Liver (tissue), 9 donors: ENCODE data around the gene C1D. TPM values are rescaled to one million over a fixed set of nuclear protein-coding genes. Genes with fewer than 3 reads are reported as not detected.

Experiments used
- DNase-seq: peaks from one replicate; pipeline ENCODE4 v3.0.0-alpha.2; 2017; ENCODE audit warnings: low spot score
- H3K27ac ChIP-seq, 2 donors: one replicate each; pipeline ENCODE4 v1.7.0; 2013; ENCODE audit warnings: inconsistent platforms in 2 of 2, low read length in 2 of 2, control low read depth in 1 of 2, low read depth in 1 of 2, mild to moderate bottlenecking in 1 of 2
- H3K27me3 ChIP-seq, 4 donors: one replicate each; pipeline versions ENCODE4 v1.6.1 to v1.7.0; 2013; ENCODE audit warnings: low read length in 3 of 4, inconsistent platforms in 1 of 4, mild to moderate bottlenecking in 1 of 4, moderate library complexity in 1 of 4; ENCODE audit not compliant: control insufficient read depth in 4 of 4, insufficient read depth in 4 of 4
- H3K36me3 ChIP-seq, 4 donors: one replicate each; pipeline versions ENCODE4 v1.6.1 to v1.7.0; 2013; ENCODE audit warnings: low read length in 3 of 4, mild to moderate bottlenecking in 3 of 4, low read depth in 1 of 4, moderate library complexity in 1 of 4; ENCODE audit not compliant: control insufficient read depth in 4 of 4, insufficient read depth in 3 of 4
- H3K4me1 ChIP-seq, 4 donors: one replicate each; pipeline versions ENCODE4 v1.6.1 to v1.7.0; 2013; ENCODE audit warnings: low read length in 3 of 4, mild to moderate bottlenecking in 3 of 4, moderate library complexity in 1 of 4; ENCODE audit not compliant: control insufficient read depth in 4 of 4, insufficient read depth in 4 of 4
- H3K4me3 ChIP-seq, 3 donors: one replicate each; pipeline versions ENCODE4 v1.6.1 to v1.7.0; 2013; ENCODE audit warnings: low read length in 3 of 3, control low read depth in 1 of 3, low read depth in 1 of 3, mild to moderate bottlenecking in 1 of 3
- H3K9ac ChIP-seq, 2 donors: one replicate each; pipeline ENCODE4 v1.7.0; 2013; ENCODE audit warnings: low read length in 2 of 2, mild to moderate bottlenecking in 2 of 2, moderate library complexity in 2 of 2, control low read depth in 1 of 2, low read depth in 1 of 2
- H3K9me3 ChIP-seq, 4 donors: one replicate each; pipeline versions ENCODE4 v1.6.1 to v1.7.0; 2013; ENCODE audit warnings: low read length in 3 of 4; ENCODE audit not compliant: control insufficient read depth in 4 of 4
- EGR1 ChIP-seq, 2 donors: IDR thresholded peaks; 2 replicates each; pipeline ENCODE4 v1.6.1; 2016 to 2018; ENCODE audit warnings: antibody characterized with exemption in 2 of 2, low read depth in 2 of 2
- FOXA1 ChIP-seq: IDR thresholded peaks from 2 replicates; pipeline ENCODE4 v1.6.1; 2016; ENCODE audit warnings: antibody characterized with exemption
- FOXA2 ChIP-seq: IDR thresholded peaks from 2 replicates; pipeline ENCODE4 v1.6.1; 2016; ENCODE audit warnings: antibody characterized with exemption
- GABPA ChIP-seq, 2 donors: IDR thresholded peaks in 1 of 2; conservative IDR thresholded peaks in 1 of 2; 2 replicates each; pipeline ENCODE4 v1.6.1; 2016; ENCODE audit warnings: antibody characterized with exemption in 2 of 2, mild to moderate bottlenecking in 1 of 2, moderate library complexity in 1 of 2
- HNF4A ChIP-seq, 2 donors: conservative IDR thresholded peaks; 2 replicates each; pipeline ENCODE4 v1.6.1; 2016; ENCODE audit warnings: antibody characterized with exemption in 2 of 2, mild to moderate bottlenecking in 2 of 2
- HNF4G ChIP-seq: IDR thresholded peaks from 2 replicates; pipeline ENCODE4 v1.6.1; 2016; ENCODE audit warnings: antibody characterized with exemption
- JUND ChIP-seq, 2 donors: IDR thresholded peaks; 2 replicates each; pipeline ENCODE4 v1.6.1; 2016; ENCODE audit warnings: antibody characterized with exemption in 2 of 2
- NR2F2 ChIP-seq: IDR thresholded peaks from 2 replicates; pipeline ENCODE4 v1.6.1; 2016; ENCODE audit warnings: antibody characterized with exemption
- RAD21 ChIP-seq, 2 donors: IDR thresholded peaks; 2 replicates each; pipeline ENCODE4 v1.6.1; 2016; ENCODE audit warnings: antibody characterized with exemption in 2 of 2, mild to moderate bottlenecking in 2 of 2
- RXRA ChIP-seq, 2 donors: IDR thresholded peaks; 2 replicates each; pipeline ENCODE4 v1.6.1; 2017 to 2018; ENCODE audit warnings: antibody characterized with exemption in 2 of 2, mild to moderate bottlenecking in 1 of 2
- TAF1 ChIP-seq: conservative IDR thresholded peaks from 2 replicates; pipeline ENCODE4 v1.6.1; 2016; ENCODE audit warnings: antibody characterized with exemption, mild to moderate bottlenecking
- YY1 ChIP-seq: IDR thresholded peaks from 2 replicates; pipeline ENCODE4 v1.6.1; 2016; ENCODE audit warnings: antibody characterized with exemption, mild to moderate bottlenecking
- WGBS: extraction: QIAGEN DNeasy Blood & Tissue Kit; methylation state at CpG from one replicate; pipeline ENCODE4 v1.1.7; 2013; 5-methylcytosine and 5-hydroxymethylcytosine counted together
- polyA plus RNA-seq, 2 donors: library from polyadenylated mRNA; stranded (reverse) in 1 of 2; unstranded in 1 of 2; fragments of 200-250 nt in 1 of 2; fragments of >200 nt in 1 of 2; fragmentation: Nextera tagmentation in 1 of 2; extraction: Ambion mirVana in 1 of 2; gene quantifications; one replicate each; pipeline versions ENCODE4 v1.2.1 to v1.2.3, GENCODE V29; 2013 to 2015
- total RNA-seq, 2 donors: library from RNA; depleted of rRNA; stranded (reverse); fragments of >200 nt; gene quantifications; one replicate each; pipeline ENCODE4 v1.2.3, GENCODE V29; 2014
- TF ChIP-seq, protein P1 (sequence below): fragments of 150-350 bp; IDR thresholded peaks from 2 replicates; pipeline ENCODE4 v1.5.1; 2017; ENCODE audit warnings: improper control_type of control experiment, low read depth, low read length; ENCODE audit not compliant: missing input control
- TF ChIP-seq, protein P2 (sequence below): IDR thresholded peaks from 2 replicates; pipeline ENCODE4 v1.6.1; 2016; ENCODE audit warnings: antibody characterized with exemption
- TF ChIP-seq, protein P3 (sequence below): IDR thresholded peaks from 2 replicates; pipeline ENCODE4 v1.6.1; 2016; ENCODE audit warnings: antibody characterized with exemption
- TF ChIP-seq, protein P4 (sequence below): IDR thresholded peaks from 2 replicates; pipeline ENCODE4 v1.6.1; 2016; ENCODE audit warnings: antibody characterized with exemption, mild to moderate bottlenecking
- TF ChIP-seq, protein P5 (sequence below): IDR thresholded peaks from 2 replicates; pipeline ENCODE4 v1.6.1; 2016; ENCODE audit warnings: antibody characterized with exemption
- donor health status: healthy.
- donor health status: healthy.
- donor health status: healthy.
- donor health status: healthy.
- donor health status: healthy.

C1D gene
- total and polyA plus RNA-seq, 4 donors, result 15.6 to 31.0 (median 18.9) TPM

DNA sequence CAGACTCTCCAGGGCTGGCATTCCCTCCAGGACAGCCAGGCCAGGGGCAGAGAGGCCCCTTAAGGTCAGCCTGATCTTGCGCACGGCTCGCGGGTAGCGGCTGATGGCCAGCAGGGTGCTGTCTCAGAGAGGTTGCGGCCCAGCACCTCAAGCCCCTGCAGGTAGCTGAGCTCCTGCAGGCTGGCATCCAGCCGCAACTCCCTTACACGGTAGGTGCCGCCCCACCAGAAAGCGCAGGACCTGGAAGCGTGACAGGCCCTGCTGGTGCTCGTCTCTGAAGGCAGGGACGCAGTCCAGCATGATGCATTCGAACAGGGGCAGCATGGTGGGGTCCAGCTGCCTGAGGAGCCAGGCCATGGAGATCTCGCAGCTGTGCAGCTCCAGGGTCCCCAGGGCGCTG lies 38.9 kb downstream of the C1D start:
- Histone ChIP-seq H3K36me3 (no peaks in the 10 kb centered on the region), H3K27me3 (peaks cover 0 to 6% (median 0%) of the 10 kb centered on the region in 4 donors), H3K4me1 (no peaks in the 10 kb centered on the region), H3K9ac (no peak overlapping the region), H3K4me3 (no peak overlapping the region), H3K27ac (no peak overlapping the region), H3K9me3 (no peaks in the 10 kb centered on the region)
- TF ChIP-seq TAF1, result no peak
- TF ChIP-seq RAD21 (IDR thresholded peaks at IDR 0.05), result no peak
- TF ChIP-seq, protein P1, sequence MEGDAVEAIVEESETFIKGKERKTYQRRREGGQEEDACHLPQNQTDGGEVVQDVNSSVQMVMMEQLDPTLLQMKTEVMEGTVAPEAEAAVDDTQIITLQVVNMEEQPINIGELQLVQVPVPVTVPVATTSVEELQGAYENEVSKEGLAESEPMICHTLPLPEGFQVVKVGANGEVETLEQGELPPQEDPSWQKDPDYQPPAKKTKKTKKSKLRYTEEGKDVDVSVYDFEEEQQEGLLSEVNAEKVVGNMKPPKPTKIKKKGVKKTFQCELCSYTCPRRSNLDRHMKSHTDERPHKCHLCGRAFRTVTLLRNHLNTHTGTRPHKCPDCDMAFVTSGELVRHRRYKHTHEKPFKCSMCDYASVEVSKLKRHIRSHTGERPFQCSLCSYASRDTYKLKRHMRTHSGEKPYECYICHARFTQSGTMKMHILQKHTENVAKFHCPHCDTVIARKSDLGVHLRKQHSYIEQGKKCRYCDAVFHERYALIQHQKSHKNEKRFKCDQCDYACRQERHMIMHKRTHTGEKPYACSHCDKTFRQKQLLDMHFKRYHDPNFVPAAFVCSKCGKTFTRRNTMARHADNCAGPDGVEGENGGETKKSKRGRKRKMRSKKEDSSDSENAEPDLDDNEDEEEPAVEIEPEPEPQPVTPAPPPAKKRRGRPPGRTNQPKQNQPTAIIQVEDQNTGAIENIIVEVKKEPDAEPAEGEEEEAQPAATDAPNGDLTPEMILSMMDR, result no peak
- TF ChIP-seq RXRA (IDR thresholded peaks at IDR 0.05), result no peak
- no peak for TF ChIP-seq FOXA2
- no peak for TF ChIP-seq EGR1 (IDR thresholded peaks at IDR 0.05; ENCODE audit: low read depth in 2 of 2)
- TF ChIP-seq, protein P2, sequence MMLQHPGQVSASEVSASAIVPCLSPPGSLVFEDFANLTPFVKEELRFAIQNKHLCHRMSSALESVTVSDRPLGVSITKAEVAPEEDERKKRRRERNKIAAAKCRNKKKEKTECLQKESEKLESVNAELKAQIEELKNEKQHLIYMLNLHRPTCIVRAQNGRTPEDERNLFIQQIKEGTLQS, result no peak
- TF ChIP-seq, protein P3, sequence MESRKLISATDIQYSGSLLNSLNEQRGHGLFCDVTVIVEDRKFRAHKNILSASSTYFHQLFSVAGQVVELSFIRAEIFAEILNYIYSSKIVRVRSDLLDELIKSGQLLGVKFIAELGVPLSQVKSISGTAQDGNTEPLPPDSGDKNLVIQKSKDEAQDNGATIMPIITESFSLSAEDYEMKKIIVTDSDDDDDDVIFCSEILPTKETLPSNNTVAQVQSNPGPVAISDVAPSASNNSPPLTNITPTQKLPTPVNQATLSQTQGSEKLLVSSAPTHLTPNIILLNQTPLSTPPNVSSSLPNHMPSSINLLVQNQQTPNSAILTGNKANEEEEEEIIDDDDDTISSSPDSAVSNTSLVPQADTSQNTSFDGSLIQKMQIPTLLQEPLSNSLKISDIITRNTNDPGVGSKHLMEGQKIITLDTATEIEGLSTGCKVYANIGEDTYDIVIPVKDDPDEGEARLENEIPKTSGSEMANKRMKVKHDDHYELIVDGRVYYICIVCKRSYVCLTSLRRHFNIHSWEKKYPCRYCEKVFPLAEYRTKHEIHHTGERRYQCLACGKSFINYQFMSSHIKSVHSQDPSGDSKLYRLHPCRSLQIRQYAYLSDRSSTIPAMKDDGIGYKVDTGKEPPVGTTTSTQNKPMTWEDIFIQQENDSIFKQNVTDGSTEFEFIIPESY, result no peak
- TF ChIP-seq, protein P4, sequence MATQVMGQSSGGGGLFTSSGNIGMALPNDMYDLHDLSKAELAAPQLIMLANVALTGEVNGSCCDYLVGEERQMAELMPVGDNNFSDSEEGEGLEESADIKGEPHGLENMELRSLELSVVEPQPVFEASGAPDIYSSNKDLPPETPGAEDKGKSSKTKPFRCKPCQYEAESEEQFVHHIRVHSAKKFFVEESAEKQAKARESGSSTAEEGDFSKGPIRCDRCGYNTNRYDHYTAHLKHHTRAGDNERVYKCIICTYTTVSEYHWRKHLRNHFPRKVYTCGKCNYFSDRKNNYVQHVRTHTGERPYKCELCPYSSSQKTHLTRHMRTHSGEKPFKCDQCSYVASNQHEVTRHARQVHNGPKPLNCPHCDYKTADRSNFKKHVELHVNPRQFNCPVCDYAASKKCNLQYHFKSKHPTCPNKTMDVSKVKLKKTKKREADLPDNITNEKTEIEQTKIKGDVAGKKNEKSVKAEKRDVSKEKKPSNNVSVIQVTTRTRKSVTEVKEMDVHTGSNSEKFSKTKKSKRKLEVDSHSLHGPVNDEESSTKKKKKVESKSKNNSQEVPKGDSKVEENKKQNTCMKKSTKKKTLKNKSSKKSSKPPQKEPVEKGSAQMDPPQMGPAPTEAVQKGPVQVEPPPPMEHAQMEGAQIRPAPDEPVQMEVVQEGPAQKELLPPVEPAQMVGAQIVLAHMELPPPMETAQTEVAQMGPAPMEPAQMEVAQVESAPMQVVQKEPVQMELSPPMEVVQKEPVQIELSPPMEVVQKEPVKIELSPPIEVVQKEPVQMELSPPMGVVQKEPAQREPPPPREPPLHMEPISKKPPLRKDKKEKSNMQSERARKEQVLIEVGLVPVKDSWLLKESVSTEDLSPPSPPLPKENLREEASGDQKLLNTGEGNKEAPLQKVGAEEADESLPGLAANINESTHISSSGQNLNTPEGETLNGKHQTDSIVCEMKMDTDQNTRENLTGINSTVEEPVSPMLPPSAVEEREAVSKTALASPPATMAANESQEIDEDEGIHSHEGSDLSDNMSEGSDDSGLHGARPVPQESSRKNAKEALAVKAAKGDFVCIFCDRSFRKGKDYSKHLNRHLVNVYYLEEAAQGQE, result no peak
- TF ChIP-seq, protein P5, sequence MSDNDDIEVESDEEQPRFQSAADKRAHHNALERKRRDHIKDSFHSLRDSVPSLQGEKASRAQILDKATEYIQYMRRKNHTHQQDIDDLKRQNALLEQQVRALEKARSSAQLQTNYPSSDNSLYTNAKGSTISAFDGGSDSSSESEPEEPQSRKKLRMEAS, result no peak
- TF ChIP-seq NR2F2, result no peak
- no peak for TF ChIP-seq FOXA1
- no peak for TF ChIP-seq HNF4A (conservative IDR thresholded peaks at IDR 0.05)
- no peak for TF ChIP-seq JUND (IDR thresholded peaks at IDR 0.05)
- no peak for TF ChIP-seq YY1
- no peak for TF ChIP-seq HNF4G
- TF ChIP-seq GABPA (IDR thresholded peaks at IDR 0.05 in 1 of 2, conservative IDR thresholded peaks at IDR 0.05 in 1 of 2), result no peak
- 92% methylated on average over 16 of the region's 16 CpGs for WGBS
- no peak for DNase-seq

DNA sequence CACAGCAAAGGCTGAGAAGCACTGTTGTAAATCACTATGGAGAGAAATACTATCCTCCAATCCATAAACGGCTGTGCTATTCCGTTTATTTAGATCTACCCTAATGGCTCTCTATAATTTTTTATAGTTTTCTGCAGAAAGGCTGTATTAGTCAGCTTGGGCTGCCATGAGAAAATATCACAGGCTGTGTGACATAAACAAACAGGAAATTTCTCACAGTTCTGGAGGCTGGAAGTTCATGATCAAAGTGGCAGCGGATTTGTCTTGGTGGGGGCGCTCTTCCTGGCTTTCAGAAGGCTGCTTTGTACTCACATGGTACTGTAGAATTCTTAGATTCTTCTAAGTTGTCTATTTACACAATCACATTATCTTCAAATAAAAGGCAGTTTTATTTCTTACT lies 44.1 kb downstream of the C1D start:
- 82% methylated on average over 4 of the region's 4 CpGs for WGBS
- Histone ChIP-seq H3K9me3 (no peaks in the 10 kb centered on the region), H3K36me3 (no peaks in the 10 kb centered on the region), H3K27me3 (peaks cover 0 to 2% (median 0%) of the 10 kb centered on the region in 4 donors), H3K4me1 (no peaks in the 10 kb centered on the region), H3K4me3 (no peak overlapping the region), H3K27ac (no peak overlapping the region), H3K9ac (no peak overlapping the region)
- TF ChIP-seq JUND (IDR thresholded peaks at IDR 0.05) (no peak), RAD21 (IDR thresholded peaks at IDR 0.05) (no peak), FOXA2 (no peak), TAF1 (no peak), EGR1 (IDR thresholded peaks at IDR 0.05; ENCODE audit: low read depth in 2 of 2) (no peak), HNF4A (conservative IDR thresholded peaks at IDR 0.05) (no peak), NR2F2 (no peak)
- TF ChIP-seq, protein P1, result no peak
- DNase-seq, result no peak
